Ovary (tissue), 3 donors: ENCODE results near the gene DOCK1.

ENCODE experiments used
- CTCF ChIP-seq, 3 donors: fragments of 450-650 bp in 2 of 3; fragments of 200-600 bp in 1 of 3; IDR thresholded peaks; one replicate each; pipeline versions ENCODE4 v1.5.1 to v1.8.0; 2016 to 2022; ENCODE audit warnings: antibody characterized with exemption in 3 of 3, mild to moderate bottlenecking in 1 of 3
- EP300 ChIP-seq: sonication (generic); formaldehyde crosslinking; IDR thresholded peaks from one replicate; pipeline ENCODE4 v1.6.1; 2017; ENCODE audit warnings: antibody characterized with exemption
- POLR2A ChIP-seq: fragments of 450-650 bp; IDR thresholded peaks from one replicate; pipeline ENCODE4 v1.6.1; 2017; ENCODE audit warnings: antibody characterized with exemption, mild to moderate bottlenecking, moderate library complexity
- donor health status: DM: no; HTN: no; CAD: no.

GRCh38 chr10:127254276-127254675, 349.0 kb downstream of the DOCK1 start:
- TF ChIP-seq CTCF (IDR thresholded peaks at IDR 0.05) (no peak), POLR2A (no peak), EP300 (no peak)
